GM12878 (cell line): ENCODE results near the gene HAND1. TPM values are rescaled to one million over a fixed set of nuclear protein-coding genes. Genes with fewer than 3 reads are reported as not detected.
A peak's percentile ranks its signal among the peaks of the same experiment; 100 is the strongest.

Source experiments
- ASH2L ChIP-seq: fragments of 300-600, 200-600 bp; sonication (generic); IDR thresholded peaks from 2 replicates; pipeline ENCODE4 v1.6.1; 2017; ENCODE audit warnings: low read depth, mild to moderate bottlenecking, borderline replicate concordance
- BHLHE40 ChIP-seq, 2 experiments: fragments of 450-650 bp in 1 of 2; IDR thresholded peaks; 2 replicates each; pipeline ENCODE4 v1.6.1; 2011 to 2017; ENCODE audit warnings: low read depth in 2 of 2, borderline replicate concordance in 1 of 2, improper control_type of control experiment in 1 of 2, low read length in 1 of 2, mild to moderate bottlenecking in 1 of 2
- CHD1 ChIP-seq: IDR thresholded peaks from 2 replicates; pipeline ENCODE4 v1.6.1; 2012; ENCODE audit warnings: low read depth, low read length, improper control_type of control experiment
- DPF2 ChIP-seq: fragments of 450-650 bp; IDR thresholded peaks from 2 replicates; pipeline ENCODE4 v1.6.1; 2017; ENCODE audit warnings: mild to moderate bottlenecking
- EGR1 ChIP-seq, 2 experiments: IDR thresholded peaks; 1 replicate in 1 of 2; 2 replicates in 1 of 2; pipeline ENCODE4 v1.6.1; 2011 to 2012; ENCODE audit warnings: low read depth in 2 of 2, low read length in 2 of 2, borderline replicate concordance in 1 of 2, mild to moderate bottlenecking in 1 of 2, moderate library complexity in 1 of 2
- ESRRA ChIP-seq: IDR thresholded peaks from 2 replicates; pipeline ENCODE4 v1.6.1; 2012; ENCODE audit warnings: mild to moderate bottlenecking, low read length, improper control_type of control experiment
- FOXM1 ChIP-seq: IDR thresholded peaks from 2 replicates; pipeline ENCODE4 v1.6.1; 2012; ENCODE audit warnings: low read depth, mild to moderate bottlenecking, inconsistent platforms, low read length, moderate library complexity
- GABPA ChIP-seq: IDR thresholded peaks from 2 replicates; pipeline ENCODE4 v1.6.1; 2014; ENCODE audit warnings: antibody characterized with exemption, low read depth, mild to moderate bottlenecking, inconsistent platforms
- HDGF ChIP-seq: fragments of 450-650 bp; IDR thresholded peaks from 2 replicates; pipeline ENCODE4 v1.6.1; 2016; ENCODE audit warnings: antibody characterized with exemption
- JUND ChIP-seq: IDR thresholded peaks from 2 replicates; pipeline ENCODE4 v1.6.1; 2012; ENCODE audit warnings: low read depth, mild to moderate bottlenecking, low read length, improper control_type of control experiment, moderate library complexity
- KAT2A ChIP-seq: conservative IDR thresholded peaks from 2 replicates; pipeline ENCODE4 v1.6.1; 2011; ENCODE audit warnings: low read depth, low read length; ENCODE audit not compliant: control insufficient read depth
- KLF5 ChIP-seq: fragments of 450-650 bp; IDR thresholded peaks from 2 replicates; pipeline ENCODE4 v1.6.1; 2014; ENCODE audit warnings: mild to moderate bottlenecking; ENCODE audit not compliant: partially characterized antibody
- MTA2 ChIP-seq: fragments of 450-650 bp; IDR thresholded peaks from 2 replicates; pipeline ENCODE4 v1.6.1; 2016; ENCODE audit warnings: low read depth, mild to moderate bottlenecking, moderate library complexity
- MTA3 ChIP-seq: IDR thresholded peaks from 2 replicates; pipeline ENCODE4 v1.6.1; 2012; ENCODE audit warnings: low read length, inconsistent platforms, borderline replicate concordance
- MYB ChIP-seq: fragments of 150-350 bp; IDR thresholded peaks from 2 replicates; pipeline ENCODE4 v1.6.1; 2014; ENCODE audit warnings: mild to moderate bottlenecking, low read depth, low read length, borderline replicate concordance
- NFIC ChIP-seq: IDR thresholded peaks from 2 replicates; pipeline ENCODE4 v1.6.1; 2012; ENCODE audit warnings: low read depth, mild to moderate bottlenecking, inconsistent platforms, low read length, moderate library complexity
- PAX5 ChIP-seq: IDR thresholded peaks from 2 replicates; pipeline ENCODE4 v1.6.1; 2011; ENCODE audit warnings: low read depth, low read length, borderline replicate concordance
- RUNX3 ChIP-seq: IDR thresholded peaks from 2 replicates; pipeline ENCODE4 v1.6.1; 2012; ENCODE audit warnings: low read length, inconsistent platforms
- SMAD5 ChIP-seq: IDR thresholded peaks from 2 replicates; pipeline ENCODE4 v1.6.1; 2016; ENCODE audit warnings: antibody characterized with exemption, low read depth
- SP1 ChIP-seq: IDR thresholded peaks from one replicate; pipeline ENCODE4 v1.6.1; 2011; ENCODE audit warnings: low read depth, low read length
- TCF12 ChIP-seq: IDR thresholded peaks from 2 replicates; pipeline ENCODE4 v1.6.1; 2011; ENCODE audit warnings: low read depth, mild to moderate bottlenecking, low read length
- TCF3 ChIP-seq: IDR thresholded peaks from 2 replicates; pipeline ENCODE4 v1.6.1; 2012; ENCODE audit warnings: low read depth, mild to moderate bottlenecking, low read length, borderline replicate concordance; ENCODE audit not compliant: insufficient read depth
- YY1 ChIP-seq: IDR thresholded peaks from 2 replicates; pipeline ENCODE4 v1.6.1; 2011; ENCODE audit warnings: low read depth, mild to moderate bottlenecking, low read length
- ZBED1 ChIP-seq: IDR thresholded peaks from 2 replicates; pipeline ENCODE4 v1.6.1; 2016; ENCODE audit warnings: borderline replicate concordance
- ZNF274 ChIP-seq: IDR thresholded peaks from one replicate; pipeline ENCODE4 v1.8.0; 2011; ENCODE audit not compliant: insufficient read length, insufficient read depth
- polyA plus RNA-seq, 11 experiments: library from polyadenylated mRNA; depleted of rRNA in 4 of 11; unstranded in 6 of 11; stranded (reverse) in 5 of 11; fragments of >200 nt; fragmentation: Nextera tagmentation in 4 of 11; fragmentation: Illumina TruSeq in 1 of 11; extraction: Ambion mirVana in 4 of 11; extraction: Trizol in 1 of 11; gene quantifications; 1 replicate in 1 of 11; 2 replicates in 10 of 11; pipeline versions ENCODE4 v1.2.1 to v1.2.3, GENCODE V29; 2011 to 2016; ENCODE audit warnings: inconsistent platforms in 2 of 11, missing spikeins in 2 of 11, low read depth in 1 of 11
- total RNA-seq, 4 experiments: library from RNA; depleted of rRNA in 3 of 4; stranded (reverse); fragments of >200 nt in 3 of 4; fragmentation: Illumina TruSeq in 1 of 4; extraction: Trizol in 1 of 4; gene quantifications; 2 replicates each; pipeline versions ENCODE4 v1.2.1 to v1.2.3, GENCODE V29; 2013 to 2021
- TF ChIP-seq, protein P1 (sequence below): IDR thresholded peaks from 2 replicates; pipeline ENCODE4 v1.6.1; 2011; ENCODE audit warnings: mild to moderate bottlenecking, low read depth, low read length, moderate library complexity; ENCODE audit not compliant: insufficient replicate concordance
- TF ChIP-seq, protein P2 (sequence below): fragments of 450-650 bp; formaldehyde crosslinking; IDR thresholded peaks from 2 replicates; pipeline ENCODE4 v1.4.0; 2020; ENCODE audit warnings: mild to moderate bottlenecking, moderate library complexity
- TF ChIP-seq, protein P3 (sequence below): IDR thresholded peaks from 2 replicates; pipeline ENCODE4 v1.6.1; 2012; ENCODE audit warnings: low read length, inconsistent platforms

HAND1 gene
- total and polyA plus RNA-seq, 10 of the 15 experiments (the other 5 are each of a cell fraction or from before 2014, with no cell fraction given) = 0.06 to 0.41 (median 0.27) TPM; not detected in 4

DNA sequence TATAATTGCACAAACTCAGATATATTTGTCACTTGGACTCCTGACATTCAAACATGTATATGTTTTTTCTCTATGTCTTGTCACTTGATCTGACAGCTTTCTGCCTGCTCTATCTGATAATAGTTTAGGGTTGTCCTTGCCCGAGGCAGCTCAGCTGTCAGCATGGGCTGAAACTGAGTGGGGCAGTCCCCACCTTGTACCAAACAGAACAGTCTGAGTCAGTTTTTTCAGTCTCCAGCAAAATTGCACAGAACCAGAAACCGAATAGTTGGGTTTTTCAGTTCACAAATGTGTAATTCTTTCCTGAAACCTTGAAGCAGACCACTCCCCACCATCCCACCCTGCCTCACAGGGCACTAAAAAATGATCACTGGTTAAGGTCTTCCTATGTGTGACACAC, 9.5 kb upstream of the HAND1 start (continued):
- TF ChIP-seq ASH2L (no peak), HDGF (no peak), ZNF274 (no peak), MTA2 (peak; percentile 74; the same call in 1 of the 2 replicates), SP1 (no peak), CHD1 (no peak), SMAD5 (no peak), EGR1 (IDR thresholded peaks at IDR 0.05; ENCODE audit: borderline replicate concordance in 1 of 2, low read depth in 2 of 2, low read length in 2 of 2) (no peak), GABPA (peak; percentile 55; the same call in 1 of the 2 replicates), RUNX3 (peak; percentile 94), BHLHE40 (IDR thresholded peaks at IDR 0.05; ENCODE audit: borderline replicate concordance in 1 of 2, low read depth in 2 of 2, low read length in 1 of 2) (peak in 1 of 2 experiments; percentile 23; a peak in 1 of 4 replicates), YY1 (no peak), TCF3 (peak; percentile 61; the same call in 1 of the 2 replicates), FOXM1 (peak; percentile 93), DPF2 (peak; percentile 87; the same call in 1 of the 2 replicates), MYB (no peak), JUND (no peak), ESRRA (no peak), KLF5 (no peak), MTA3 (peak; percentile 93), NFIC (peak; percentile 93), ZBED1 (peak; percentile 50; the same call in 1 of the 2 replicates), TCF12 (peak; percentile 73; the same call in 1 of the 2 replicates), PAX5 (peak; percentile 70), KAT2A (no peak)
- TF ChIP-seq, protein P1, sequence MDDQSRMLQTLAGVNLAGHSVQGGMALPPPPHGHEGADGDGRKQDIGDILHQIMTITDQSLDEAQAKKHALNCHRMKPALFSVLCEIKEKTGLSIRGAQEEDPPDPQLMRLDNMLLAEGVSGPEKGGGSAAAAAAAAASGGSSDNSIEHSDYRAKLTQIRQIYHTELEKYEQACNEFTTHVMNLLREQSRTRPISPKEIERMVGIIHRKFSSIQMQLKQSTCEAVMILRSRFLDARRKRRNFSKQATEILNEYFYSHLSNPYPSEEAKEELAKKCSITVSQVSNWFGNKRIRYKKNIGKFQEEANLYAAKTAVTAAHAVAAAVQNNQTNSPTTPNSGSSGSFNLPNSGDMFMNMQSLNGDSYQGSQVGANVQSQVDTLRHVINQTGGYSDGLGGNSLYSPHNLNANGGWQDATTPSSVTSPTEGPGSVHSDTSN = peak; percentile 58
- TF ChIP-seq, protein P2, sequence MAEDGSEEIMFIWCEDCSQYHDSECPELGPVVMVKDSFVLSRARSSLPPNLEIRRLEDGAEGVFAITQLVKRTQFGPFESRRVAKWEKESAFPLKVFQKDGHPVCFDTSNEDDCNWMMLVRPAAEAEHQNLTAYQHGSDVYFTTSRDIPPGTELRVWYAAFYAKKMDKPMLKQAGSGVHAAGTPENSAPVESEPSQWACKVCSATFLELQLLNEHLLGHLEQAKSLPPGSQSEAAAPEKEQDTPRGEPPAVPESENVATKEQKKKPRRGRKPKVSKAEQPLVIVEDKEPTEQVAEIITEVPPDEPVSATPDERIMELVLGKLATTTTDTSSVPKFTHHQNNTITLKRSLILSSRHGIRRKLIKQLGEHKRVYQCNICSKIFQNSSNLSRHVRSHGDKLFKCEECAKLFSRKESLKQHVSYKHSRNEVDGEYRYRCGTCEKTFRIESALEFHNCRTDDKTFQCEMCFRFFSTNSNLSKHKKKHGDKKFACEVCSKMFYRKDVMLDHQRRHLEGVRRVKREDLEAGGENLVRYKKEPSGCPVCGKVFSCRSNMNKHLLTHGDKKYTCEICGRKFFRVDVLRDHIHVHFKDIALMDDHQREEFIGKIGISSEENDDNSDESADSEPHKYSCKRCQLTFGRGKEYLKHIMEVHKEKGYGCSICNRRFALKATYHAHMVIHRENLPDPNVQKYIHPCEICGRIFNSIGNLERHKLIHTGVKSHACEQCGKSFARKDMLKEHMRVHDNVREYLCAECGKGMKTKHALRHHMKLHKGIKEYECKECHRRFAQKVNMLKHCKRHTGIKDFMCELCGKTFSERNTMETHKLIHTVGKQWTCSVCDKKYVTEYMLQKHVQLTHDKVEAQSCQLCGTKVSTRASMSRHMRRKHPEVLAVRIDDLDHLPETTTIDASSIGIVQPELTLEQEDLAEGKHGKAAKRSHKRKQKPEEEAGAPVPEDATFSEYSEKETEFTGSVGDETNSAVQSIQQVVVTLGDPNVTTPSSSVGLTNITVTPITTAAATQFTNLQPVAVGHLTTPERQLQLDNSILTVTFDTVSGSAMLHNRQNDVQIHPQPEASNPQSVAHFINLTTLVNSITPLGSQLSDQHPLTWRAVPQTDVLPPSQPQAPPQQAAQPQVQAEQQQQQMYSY (CRISPR knock-in tag) = no peak
- TF ChIP-seq, protein P3, sequence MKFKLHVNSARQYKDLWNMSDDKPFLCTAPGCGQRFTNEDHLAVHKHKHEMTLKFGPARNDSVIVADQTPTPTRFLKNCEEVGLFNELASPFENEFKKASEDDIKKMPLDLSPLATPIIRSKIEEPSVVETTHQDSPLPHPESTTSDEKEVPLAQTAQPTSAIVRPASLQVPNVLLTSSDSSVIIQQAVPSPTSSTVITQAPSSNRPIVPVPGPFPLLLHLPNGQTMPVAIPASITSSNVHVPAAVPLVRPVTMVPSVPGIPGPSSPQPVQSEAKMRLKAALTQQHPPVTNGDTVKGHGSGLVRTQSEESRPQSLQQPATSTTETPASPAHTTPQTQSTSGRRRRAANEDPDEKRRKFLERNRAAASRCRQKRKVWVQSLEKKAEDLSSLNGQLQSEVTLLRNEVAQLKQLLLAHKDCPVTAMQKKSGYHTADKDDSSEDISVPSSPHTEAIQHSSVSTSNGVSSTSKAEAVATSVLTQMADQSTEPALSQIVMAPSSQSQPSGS = peak; percentile 83
